ENCODE measurements around the gene RBM17.
"Not testable (repeated sequence)": the region's sequence is repeated elsewhere in the genome, so short reads cannot be mapped to it uniquely, and the experiment has no call there.

The RBM17 gene

GRCh38 chr10:6056411-6057135, 32.3 kb upstream of the RBM17 start:
- no peak for DNase-seq (ENCODE audit: low read depth)

DNA sequence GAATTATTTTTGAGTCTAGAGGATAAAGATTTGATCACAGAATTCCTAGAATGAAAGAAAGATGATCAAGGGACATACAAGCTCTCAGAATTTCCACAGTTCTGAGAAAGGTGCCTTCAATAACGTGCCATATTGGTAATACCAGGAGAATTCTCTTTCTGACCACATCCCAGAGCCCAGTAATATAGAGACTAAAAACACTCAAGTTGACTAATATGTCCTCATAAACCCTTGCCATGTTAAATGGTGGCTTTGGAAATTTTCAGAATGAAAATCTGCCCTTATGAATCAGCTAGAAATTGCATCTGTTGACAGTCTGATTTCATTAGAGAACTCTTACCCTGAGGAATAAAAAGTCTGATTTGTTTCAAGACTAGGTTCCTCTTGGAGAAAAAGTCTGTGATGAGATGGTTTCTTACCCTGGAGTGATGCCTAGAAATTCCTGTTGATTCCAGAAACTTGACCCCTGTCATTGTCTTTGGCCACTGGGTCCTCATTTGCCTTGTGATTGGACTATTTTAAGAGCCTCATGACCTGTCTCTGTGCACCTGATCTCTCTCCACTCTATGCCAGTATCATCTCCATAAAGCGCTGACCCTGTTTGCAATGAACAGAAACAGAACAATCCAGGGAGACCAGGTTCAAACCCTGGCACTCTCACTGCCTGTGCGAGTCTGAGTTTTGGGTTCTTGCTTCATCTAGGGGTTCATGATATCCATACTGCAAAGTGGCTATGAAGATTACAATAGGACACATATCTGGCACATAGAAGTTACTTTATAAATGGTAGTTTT, 30.0 kb upstream of the RBM17 start:
- no peak for DNase-seq (ENCODE audit: low read depth)

- DNase-seq (ENCODE audit: low read depth), result no peak
Observed at GRCh38 chr10:6059506-6059905, 29.3 kb upstream of the RBM17 start.

GRCh38 chr10:6061056-6061455, 27.8 kb upstream of the RBM17 start:
- no peak for DNase-seq (ENCODE audit: low read depth)

DNA sequence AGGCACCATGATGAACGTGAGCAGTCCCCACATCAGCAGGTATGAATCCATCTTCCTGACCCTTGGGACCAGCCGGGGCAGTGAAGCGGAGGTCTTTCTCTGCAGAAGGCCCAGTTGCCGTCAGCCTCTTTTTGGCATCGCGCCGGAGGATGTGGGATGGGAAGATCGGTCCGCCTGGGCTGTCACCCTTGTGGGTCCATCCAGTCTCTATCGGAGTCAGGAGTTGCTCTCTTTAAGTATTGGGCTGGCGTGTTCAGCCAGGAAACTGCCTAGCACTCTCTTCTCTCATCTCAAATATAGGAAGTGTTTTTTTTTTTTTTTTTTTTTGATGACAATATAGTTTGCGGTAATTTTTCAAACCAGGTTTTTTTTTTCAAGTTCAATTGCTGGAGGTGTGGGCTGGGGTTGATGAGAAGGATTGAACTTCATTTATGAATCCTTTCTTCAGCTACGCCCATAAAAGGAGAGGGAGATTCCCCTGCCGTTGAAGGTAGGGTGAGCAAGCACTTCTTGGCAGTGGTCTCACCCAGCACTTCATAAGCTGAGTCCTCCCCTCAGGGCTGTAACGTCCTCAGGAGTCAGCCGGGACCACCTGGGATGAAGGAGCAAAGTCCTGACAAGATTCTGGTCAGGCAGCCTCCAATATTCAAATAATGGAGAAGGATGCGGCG, 26.6 kb upstream of the RBM17 start, which contains the start of gene IL2RA:
Gene IL2RA, minus strand, starts transcription at position 267 of the 671 bp plus-strand sequence. Its CDS starts 216 bp downstream, at position 51.
- no peak for DNase-seq (ENCODE audit: low read depth)

DNA sequence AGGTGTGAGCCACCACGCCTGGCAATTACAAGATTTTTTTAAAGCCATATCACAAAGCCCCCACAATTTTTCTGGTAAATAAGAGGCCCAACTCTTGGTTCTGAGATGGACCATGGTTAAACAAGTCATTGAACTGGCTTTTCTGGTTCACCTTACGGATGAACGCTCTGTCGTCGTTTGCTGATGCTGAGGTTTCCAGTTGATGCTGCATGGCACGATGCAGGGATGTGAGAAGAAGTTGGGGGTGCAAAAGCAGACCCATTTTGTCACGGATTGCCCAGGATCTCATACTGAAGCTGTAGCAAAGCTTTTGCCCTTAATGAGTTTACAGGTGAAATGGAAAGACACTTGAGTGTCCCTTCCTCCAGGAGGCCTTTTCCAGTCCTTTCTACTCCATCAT, 24.7 kb upstream of the RBM17 start:
- no peak for DNase-seq (ENCODE audit: low read depth)

- not testable (repeated sequence) for DNase-seq (ENCODE audit: low read depth)
Observed at GRCh38 chr10:6064726-6065125, 24.1 kb upstream of the RBM17 start.

- no peak for DNase-seq (ENCODE audit: low read depth)
Observed at GRCh38 chr10:6065406-6065805, 23.4 kb upstream of the RBM17 start.

GRCh38 chr10:6065835-6066234, 23.0 kb upstream of the RBM17 start:
- no peak for DNase-seq (ENCODE audit: low read depth)

DNA sequence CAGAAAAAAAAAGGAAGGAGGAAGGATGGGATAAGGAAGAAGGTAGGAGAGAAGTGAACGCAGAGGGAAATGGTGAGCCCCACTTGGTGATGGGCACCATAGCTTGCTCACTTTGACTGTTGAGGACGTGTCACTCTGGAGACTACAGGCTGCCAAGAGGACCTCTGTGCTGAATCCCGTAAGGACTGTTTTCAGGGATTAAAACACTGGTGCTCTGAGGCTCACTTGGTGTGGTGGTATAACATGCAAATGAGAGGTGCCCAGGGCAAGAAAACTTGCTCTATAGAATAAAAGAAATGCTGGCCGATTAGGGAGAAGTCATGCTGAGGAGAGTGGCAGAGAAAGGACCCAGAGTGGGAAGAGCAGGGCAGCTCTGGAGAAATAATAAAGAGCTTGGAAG, 21.4 kb upstream of the RBM17 start:
- no peak for DNase-seq (ENCODE audit: low read depth)

DNA sequence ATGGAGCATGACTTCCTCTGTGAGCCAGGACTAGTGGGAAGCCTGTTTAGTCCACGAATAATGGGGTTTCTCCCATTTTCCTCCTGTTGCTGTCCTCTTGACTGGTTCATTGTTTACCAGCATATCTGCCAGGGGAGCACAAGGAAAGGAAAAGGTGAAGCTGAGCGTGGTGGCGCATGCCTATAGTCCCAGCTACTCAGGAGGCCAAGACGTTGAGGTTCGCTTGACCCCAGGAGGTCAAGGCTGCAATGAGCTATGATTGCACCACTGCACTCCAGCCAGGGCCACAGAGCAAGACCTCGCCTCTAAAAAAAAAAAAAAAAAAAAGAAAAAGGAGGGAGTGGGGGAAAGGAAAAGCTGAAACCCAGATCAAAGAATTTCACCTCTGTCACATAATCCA, 20.8 kb upstream of the RBM17 start:
- no peak for DNase-seq (ENCODE audit: low read depth)

DNA sequence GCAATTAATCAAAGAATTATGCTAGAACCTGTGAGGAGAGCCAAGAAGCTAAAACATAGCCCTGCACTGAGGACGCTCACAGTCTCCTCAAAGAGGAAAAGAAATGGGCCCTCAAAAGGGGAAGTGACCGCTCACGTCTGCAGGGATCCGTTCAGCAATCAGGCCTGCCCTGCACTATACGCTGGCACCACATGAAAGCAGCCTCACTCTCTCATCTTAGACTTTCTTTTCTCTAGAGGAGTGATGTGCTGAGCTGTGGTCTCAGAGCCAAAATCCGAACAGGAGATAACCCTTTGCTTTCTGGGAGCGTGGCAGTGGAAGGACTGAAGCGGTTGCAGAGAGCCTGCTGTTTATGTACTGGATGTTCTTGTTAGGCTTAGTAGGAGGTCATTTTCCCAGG, 20.4 kb upstream of the RBM17 start:
- DNase-seq (ENCODE audit: low read depth), result no peak

DNA sequence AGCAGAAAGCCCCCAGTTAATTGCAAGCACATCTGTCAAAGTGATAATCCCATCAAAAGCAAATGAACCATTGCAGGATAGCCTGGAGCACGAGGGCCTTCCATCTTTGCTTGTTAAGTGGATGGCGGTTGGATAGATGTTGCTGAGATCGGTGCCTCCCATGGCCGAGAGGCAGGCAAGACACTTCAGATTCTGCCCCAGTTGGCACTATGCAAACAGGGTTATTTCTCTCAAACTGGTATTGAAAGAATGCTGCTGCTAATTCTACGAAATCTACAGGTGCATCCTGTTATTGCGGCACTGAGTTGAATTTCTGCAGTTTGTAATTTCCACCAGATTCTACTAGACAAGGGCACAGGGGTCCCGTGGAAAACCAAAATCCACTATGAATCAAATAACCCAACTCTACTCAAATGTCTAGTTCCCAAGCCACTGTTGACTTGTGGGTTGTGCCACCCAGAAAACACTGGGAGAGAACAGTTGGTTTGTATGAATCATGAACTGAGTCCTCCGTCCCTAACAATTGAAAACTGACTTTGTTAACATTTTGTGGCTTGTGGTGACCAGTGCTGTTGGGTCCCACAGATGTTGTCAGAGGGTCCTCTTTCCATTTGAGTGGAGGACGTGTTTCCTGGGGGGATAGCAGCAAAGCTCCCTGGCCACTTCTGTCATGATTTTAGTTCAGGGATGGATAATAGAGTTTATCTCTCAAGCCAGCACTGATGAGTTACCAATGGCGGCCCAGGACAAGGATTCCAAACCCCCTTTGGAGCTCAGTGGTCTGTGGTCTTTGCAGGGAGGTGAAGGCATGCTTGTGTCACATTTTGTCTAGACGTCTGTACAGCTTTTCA, 19.5 kb upstream of the RBM17 start:
- no peak for DNase-seq (ENCODE audit: low read depth)

DNA sequence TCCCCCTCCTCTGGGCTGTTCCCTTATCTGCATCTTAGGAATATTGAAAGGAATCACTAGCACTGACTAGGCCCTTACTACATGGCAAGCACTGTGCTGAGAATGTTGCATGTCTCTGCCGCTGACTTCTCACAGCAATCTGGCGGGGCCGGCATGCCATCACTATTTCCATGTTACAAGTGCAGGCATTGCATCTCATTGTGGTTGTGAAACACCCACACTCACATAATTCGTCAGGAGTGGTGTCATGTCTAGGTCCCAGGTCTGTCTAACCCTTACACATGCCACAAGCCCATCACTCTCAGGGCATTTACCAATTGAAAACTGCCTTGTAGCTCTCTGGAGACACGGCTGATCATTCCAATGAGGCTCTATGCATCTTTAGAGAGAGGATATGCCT, 18.2 kb upstream of the RBM17 start:
- DNase-seq (ENCODE audit: low read depth), result no peak

- DNase-seq (ENCODE audit: low read depth), result no peak
Observed at GRCh38 chr10:6071181-6072175, 17.4 kb upstream of the RBM17 start.

DNA sequence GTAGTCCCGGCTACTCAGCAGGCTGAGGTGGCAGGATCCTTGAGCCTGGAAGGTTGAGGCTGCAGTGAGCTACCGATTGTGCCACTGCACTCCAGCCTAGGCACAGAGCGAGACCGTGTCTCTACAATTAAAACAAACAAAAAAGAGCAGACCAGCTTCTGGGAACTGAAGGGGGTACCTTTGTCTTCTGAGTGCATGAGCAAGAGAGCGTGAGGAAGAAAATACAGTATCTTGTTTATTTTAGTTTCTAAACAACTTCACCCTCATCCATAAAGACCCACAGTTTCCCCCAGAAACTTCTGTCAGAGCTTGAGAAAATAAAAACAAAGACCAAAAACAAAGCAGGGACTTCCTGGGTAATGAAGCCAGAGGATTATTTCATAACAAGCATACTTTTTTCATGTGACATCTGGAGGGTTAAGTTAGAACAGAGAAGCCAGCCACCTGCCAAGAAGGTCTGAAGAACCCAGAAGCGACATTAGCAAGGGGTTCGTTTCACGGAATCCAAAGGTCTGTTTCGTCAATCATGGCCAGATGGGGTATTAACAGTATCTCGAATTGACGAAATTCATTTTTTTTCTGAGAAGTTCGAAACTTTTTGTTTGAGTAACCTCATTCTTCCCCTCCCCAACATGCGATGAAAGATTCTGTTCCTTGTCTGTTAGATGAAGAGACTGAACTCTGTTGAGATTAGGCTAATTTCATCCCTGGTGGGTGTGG, 16.5 kb upstream of the RBM17 start:
- no peak for DNase-seq (ENCODE audit: low read depth)

DNA sequence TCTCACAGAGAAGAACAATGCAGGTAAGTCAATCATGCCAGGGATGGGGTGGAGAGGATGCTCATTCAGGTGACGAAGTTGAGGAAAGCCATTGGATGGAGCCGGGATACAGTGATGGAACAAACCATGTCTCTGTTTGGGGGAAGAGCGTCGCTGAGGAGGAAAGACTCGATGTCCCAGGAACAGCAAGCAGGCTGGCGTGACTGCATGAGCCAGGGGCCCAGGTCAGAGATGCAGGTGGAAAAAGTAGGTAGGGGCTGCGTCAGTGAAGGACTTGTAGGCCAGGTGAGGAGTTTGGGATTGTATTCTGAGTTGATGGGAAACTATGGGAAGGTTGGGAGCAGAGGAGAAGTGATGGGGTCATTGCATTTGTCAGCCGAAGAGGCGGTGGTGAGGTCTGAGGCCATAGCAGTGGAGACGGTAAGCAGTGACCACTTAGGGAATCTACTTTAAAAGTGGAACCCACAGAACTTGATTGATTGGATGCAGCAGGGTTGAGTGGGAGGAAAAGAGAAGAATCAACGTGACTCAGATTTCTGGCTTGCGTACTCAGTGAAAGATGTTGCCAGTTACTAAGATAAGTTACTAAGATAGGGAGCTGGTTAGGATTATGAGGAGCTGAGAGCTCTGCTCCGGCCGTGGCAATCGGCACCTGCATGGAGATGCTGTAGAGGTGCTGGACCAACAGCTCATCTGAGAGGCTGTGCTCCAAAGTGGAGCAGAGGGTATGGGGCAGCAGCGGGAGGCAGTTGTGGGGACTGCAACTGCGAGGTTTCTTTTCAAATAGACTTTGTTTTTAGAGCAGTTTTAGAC, 14.1 kb upstream of the RBM17 start:
- no peak for DNase-seq (ENCODE audit: low read depth)

DNA sequence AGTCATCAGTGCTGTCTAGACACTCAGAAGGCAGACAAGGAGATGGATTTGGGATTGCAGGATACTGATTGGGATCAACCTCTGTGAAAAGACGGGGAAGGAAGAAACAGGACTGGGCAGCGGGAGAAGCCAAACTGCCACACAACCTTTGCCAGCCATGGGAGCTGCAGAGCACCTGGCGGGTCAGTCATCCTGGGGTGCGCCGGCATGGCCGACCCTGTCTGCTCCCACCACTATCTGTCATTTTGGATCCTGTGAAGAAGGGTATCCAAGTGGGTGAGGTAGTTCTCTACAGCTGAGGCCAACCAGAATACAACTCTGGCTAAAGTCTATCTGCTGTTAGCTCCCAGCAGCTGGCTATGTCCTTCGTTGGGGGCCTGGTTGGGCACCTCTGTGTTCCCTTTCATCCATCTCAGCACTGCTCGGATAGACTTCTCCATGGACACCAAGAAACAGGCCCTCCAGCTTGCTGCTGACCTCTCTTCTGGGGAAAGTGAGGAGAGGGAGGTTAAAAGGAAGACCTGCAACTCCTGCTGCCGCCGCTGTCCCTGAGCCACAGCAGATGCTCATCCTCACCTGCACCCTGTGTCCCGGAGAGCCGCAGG, 11.7 kb upstream of the RBM17 start:
- no peak for DNase-seq (ENCODE audit: low read depth)

- DNase-seq (ENCODE audit: low read depth), result no peak
Observed at GRCh38 chr10:6079044-6079443, 9.8 kb upstream of the RBM17 start.
